Upper lobe of left lung (tissue), 4 donors: ENCODE data around the gene POLR3F.

Experiments used
- EP300 ChIP-seq, 4 donors: sonication (generic); formaldehyde crosslinking; IDR thresholded peaks; one replicate each; pipeline ENCODE4 v1.5.1; 2017; ENCODE audit warnings: antibody characterized with exemption in 4 of 4, control low read depth in 2 of 4
- POLR2A ChIP-seq, 4 donors: fragments of 450-650 bp; IDR thresholded peaks; one replicate each; pipeline ENCODE4 v1.5.1; 2016 to 2017; ENCODE audit warnings: antibody characterized with exemption in 4 of 4, mild to moderate bottlenecking in 2 of 4
- POLR2AphosphoS5 ChIP-seq, 2 donors: sonication (generic); formaldehyde crosslinking; IDR thresholded peaks; one replicate each; pipeline ENCODE4 v1.5.1; 2017; ENCODE audit warnings: antibody characterized with exemption in 2 of 2
- TF ChIP-seq, protein P1 (sequence below), 6 experiments: fragments of 450-650 bp in 4 of 6; fragments of 200-600 bp in 2 of 6; sonication (generic) in 2 of 6; IDR thresholded peaks; one replicate each; pipeline ENCODE4 v1.5.1; 2016 to 2019; ENCODE audit warnings: antibody characterized with exemption in 6 of 6

GRCh38 chr20:18466574-18466893 is 656 bp upstream of the POLR3F start:
- TF ChIP-seq POLR2AphosphoS5 (IDR thresholded peaks at IDR 0.05) (no peak), EP300 (IDR thresholded peaks at IDR 0.05) (no peak), POLR2A (IDR thresholded peaks at IDR 0.05) (no peak)
- TF ChIP-seq, protein P1, sequence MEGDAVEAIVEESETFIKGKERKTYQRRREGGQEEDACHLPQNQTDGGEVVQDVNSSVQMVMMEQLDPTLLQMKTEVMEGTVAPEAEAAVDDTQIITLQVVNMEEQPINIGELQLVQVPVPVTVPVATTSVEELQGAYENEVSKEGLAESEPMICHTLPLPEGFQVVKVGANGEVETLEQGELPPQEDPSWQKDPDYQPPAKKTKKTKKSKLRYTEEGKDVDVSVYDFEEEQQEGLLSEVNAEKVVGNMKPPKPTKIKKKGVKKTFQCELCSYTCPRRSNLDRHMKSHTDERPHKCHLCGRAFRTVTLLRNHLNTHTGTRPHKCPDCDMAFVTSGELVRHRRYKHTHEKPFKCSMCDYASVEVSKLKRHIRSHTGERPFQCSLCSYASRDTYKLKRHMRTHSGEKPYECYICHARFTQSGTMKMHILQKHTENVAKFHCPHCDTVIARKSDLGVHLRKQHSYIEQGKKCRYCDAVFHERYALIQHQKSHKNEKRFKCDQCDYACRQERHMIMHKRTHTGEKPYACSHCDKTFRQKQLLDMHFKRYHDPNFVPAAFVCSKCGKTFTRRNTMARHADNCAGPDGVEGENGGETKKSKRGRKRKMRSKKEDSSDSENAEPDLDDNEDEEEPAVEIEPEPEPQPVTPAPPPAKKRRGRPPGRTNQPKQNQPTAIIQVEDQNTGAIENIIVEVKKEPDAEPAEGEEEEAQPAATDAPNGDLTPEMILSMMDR (IDR thresholded peaks at IDR 0.05), result no peak
